CD1c-positive myeloid dendritic cell (primary cell): ENCODE results near the gene AP5S1.
"Not testable (repeated sequence)": the region's sequence is repeated elsewhere in the genome, so short reads cannot be mapped to it uniquely, and the experiment has no call there.

Source experiments
- DNase-seq: peaks from one replicate; pipeline ENCODE4 v3.0.0-alpha.2; 2016; ENCODE audit errors: extremely low spot score

Gene AP5S1

DNA sequence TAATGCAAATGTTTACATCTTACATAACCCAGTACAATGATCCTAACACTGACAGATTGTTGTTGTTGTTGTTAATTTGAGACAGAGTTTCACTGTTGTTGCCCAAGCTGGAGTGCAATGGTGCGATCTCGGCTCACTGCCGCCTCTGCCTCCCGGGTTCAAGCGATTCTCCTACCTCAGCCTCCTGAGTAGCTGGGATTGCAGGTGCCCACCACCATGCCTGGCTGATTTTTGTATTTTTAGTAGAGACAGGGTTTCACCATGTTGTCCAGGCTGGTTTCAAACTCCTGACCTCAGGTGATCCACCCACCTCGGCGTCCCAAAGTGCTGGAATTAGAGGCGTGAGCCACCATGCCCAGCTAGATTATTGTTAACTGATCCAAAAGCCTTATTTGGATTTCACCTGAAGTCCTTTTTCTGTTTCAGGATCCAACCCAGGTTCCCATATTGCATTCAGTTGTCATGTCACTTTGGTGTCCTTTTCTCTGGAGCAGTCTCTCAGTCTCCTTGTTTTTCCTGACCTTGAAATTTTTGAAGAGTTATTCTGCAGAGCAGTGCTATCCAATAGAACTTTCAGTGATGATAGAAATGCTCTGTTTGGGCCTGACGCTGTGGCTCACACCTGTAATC lies 23.8 kb downstream of the AP5S1 start:
- DNase-seq: not testable (repeated sequence)

DNA sequence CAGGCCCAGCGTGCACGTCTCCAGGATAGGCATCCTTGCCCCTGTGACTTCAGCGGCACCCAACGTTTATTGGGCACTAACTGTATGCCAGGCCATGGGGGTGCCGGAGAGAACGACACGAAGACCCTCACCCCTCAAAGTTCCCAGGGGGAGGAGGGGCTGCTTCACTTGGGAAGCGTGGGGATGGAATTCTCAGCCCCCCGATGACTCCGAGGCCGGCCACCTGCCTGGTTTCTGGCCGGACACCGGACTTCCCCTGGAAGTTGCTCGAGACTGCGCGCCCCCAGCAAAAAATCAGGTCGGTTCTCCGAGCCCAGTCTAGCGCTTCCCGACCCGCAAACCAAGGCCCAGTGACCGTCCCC lies 26.0 kb downstream of the AP5S1 start:
- no peak for DNase-seq

- peak; percentile 92 for DNase-seq
Measured at GRCh38 chr20:3846740-3847428, 26.5 kb downstream of the AP5S1 start, which contains the start of gene MAVS. Gene MAVS (plus strand): TSS chr20:3846834. CDS start chr20:3854625, 7,791 bp downstream.

DNA sequence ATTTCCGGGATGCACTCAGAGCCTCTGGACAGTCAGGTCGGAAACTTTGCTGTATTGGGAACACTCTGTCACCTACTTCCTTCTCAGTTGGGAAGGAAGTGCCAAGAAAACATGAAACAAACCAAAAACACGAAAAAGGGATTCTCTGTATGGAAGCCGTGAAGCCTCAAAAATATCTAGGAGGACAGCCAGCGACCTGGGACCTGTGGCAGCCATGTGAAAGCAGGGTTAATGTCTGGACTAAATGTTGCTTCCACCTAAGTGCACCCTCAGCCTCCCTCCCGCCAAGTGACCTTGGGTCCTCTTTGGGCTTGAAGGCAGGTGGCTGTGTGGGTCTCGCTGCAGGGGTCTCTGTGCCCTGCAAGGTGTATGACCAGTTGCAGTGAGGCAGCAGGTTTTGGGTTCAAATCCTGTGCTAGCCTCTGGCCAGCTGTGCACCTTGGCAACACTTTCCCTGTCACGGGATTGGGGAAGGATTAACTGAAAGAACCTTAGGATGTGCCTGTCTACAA lies 27.1 kb downstream of the AP5S1 start:
- DNase-seq: peak; percentile 21

GRCh38 chr20:3848565-3848964 lies 28.2 kb downstream of the AP5S1 start:
- DNase-seq: no peak

- peak; percentile 17 for DNase-seq
Measured at GRCh38 chr20:3854462-3854871, 34.1 kb downstream of the AP5S1 start.

- DNase-seq: no peak
Measured at GRCh38 chr20:3857405-3857804, 37.1 kb downstream of the AP5S1 start.

- no peak for DNase-seq
Measured at GRCh38 chr20:3858689-3859088, 38.3 kb downstream of the AP5S1 start.

DNA sequence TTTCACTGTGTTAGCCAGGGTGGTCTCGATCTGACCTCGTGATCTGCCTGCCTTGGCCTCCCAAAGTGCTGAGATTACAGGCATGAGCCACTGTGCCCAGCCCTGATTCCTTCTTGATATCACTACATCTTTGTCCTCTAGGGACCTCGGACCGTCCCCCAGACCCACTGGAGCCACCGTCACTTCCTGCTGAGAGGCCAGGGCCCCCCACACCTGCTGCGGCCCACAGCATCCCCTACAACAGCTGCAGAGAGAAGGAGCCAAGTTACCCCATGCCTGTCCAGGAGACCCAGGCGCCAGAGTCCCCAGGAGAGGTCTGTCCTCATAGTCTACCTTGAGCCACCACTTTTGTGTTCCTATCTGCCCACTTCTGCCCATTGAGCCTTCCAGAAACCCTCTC lies 40.8 kb downstream of the AP5S1 start:
- DNase-seq: no peak

GRCh38 chr20:3862333-3862732 lies 42.0 kb downstream of the AP5S1 start:
- DNase-seq: no peak

- no peak for DNase-seq
Measured at GRCh38 chr20:3863317-3863716, 43.0 kb downstream of the AP5S1 start.

GRCh38 chr20:3864518-3864917 lies 44.2 kb downstream of the AP5S1 start:
- DNase-seq: no peak

DNA sequence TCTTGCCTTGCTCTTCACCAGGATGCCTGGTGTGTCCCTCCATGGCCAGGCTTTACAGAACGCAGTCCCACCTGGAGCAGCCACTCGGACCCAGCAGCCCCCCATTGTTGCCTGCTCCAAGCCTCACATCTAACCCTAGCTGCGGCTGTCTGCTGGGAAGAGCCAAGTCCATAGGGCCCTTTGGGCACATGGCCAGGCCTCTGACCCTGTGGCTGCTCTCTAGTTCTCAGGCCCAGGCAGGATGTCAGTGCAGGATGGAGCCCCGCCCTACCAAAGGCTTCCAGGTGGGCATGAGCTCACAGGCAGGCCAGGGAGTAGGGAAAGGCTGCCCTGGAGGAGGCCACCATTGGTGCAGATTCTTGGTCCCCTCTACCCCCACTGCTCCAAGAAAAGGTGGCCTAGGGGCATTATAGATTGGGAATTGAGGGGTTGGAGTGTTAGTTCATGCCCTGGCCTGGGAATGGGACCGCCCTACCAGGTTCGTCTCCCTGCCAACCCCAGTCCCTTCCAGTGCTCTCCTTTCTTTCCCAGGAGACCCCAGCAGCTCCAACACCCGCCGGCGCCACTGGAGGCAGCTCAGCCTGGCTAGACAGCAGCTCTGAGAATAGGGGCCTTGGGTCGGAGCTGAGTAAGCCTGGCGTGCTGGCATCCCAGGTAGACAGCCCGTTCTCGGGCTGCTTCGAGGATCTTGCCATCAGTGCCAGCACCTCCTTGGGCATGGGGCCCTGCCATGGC lies 45.0 kb downstream of the AP5S1 start:
- DNase-seq: no peak

DNA sequence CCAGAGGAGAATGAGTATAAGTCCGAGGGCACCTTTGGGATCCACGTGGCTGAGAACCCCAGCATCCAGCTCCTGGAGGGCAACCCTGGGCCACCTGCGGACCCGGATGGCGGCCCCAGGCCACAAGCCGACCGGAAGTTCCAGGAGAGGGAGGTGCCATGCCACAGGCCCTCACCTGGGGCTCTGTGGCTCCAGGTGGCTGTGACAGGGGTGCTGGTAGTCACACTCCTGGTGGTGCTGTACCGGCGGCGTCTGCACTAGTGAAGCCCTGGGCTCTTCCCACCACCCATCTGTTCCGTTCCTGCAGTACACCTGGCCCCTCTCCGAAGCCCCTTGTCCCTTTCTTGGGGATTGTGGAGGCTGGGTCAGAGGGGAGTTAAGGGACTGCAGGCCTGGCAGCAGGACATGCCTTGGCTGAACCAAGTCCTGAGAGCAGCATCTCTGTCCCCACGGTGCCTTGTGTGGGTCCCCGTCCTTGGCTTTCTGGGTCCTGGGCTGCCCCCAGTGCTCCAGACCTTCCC lies 45.6 kb downstream of the AP5S1 start:
- no peak for DNase-seq

GRCh38 chr20:3866464-3866863 lies 46.1 kb downstream of the AP5S1 start:
- DNase-seq: no peak

- DNase-seq: no peak
Measured at GRCh38 chr20:3867802-3868201, 47.5 kb downstream of the AP5S1 start.

GRCh38 chr20:3869839-3870634 lies 49.7 kb downstream of the AP5S1 start:
- DNase-seq: no peak

DNA sequence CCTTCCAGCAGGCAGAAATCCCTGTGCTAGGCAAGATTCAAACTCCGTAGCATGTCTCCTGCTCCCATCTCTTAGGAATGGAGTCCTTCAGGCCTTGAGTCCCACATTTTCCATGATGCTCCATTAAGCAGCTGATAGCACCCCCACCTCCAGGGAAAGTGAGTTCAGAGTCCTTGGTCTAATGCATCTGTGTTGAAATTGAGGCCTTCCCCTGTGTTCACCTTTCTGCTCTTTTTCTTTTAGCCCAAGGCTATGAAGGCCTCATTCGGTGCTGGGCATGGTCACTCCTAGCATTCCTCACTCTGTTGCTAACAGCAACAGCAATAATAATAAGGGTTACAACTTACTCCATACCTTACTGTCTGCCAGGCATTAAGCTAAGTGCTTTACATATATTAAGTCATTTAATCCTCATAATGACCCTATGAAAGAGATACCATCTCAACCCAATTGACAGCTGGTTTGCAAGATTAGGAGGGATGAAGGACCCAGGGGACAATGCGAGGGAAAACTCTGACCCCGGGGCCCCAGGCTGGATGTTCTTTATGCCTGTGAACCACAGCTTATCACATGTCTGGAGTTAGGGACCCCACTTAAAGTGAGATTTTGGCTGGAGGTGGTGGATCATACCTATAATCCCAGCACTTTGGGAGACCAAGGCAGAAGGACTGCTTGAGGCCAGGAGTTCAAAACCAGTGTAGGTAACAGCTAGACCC lies 51.4 kb downstream of the AP5S1 start:
- DNase-seq: no peak

GRCh38 chr20:3873507-3873906 lies 53.2 kb downstream of the AP5S1 start:
- DNase-seq: no peak

- DNase-seq: no peak
Measured at GRCh38 chr20:3874194-3874844, 54.0 kb downstream of the AP5S1 start.
